GM13976 (cell line): ENCODE data around the gene TRIP12.
"Not testable (repeated sequence)": the region's sequence is repeated elsewhere in the genome, so short reads cannot be mapped to it uniquely, and the experiment has no call there.

Experiments
- DNase-seq: peaks from one replicate; pipeline ENCODE4 v3.0.0; 2012; ENCODE audit warnings: low spot score
- CTCF ChIP-seq: IDR thresholded peaks from 2 replicates; pipeline ENCODE4 v1.5.1; 2012; ENCODE audit warnings: borderline replicate concordance, mild to moderate bottlenecking; ENCODE audit not compliant: insufficient read depth; ENCODE audit errors: extremely low read depth, missing control alignments, control extremely low read depth
- in situ Hi-C: fragments of 300-500 bp; cut with MboI; formaldehyde crosslinking; loops from one replicate; pipeline ENCODE4 v1.12.0; 2022; ENCODE audit warnings: low sequenced_read_pairs, mixed read lengths, inconsistent platforms; ENCODE audit not compliant: unreplicated experiment

The TRIP12 gene

DNA sequence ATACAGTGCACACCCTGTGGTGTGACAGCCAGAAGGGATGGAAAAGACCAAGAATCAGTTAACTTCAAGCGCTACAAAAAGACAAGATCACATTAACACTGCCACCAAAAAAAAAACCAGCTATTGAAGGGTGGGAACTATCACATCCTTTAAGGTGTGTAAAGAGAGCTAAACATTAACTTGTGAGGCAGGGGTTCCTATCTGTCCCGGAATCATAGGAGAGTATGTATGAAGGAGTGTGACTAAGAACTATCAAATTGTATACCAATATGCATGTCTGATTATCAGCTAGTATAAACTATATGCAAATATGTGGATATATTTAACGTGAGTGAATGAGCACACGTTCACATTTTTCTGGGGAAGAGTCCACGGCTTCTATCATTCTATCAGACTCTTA, 119.0 kb downstream of the TRIP12 start:
- TF ChIP-seq CTCF, result no peak
- in situ Hi-C loops, result loop anchor here (25.0 kb wide), 1 partner anchor 360 kb away; no protein-coding TSS in a partner anchor
- no peak for DNase-seq

- in situ Hi-C loops, result loop anchor here (25.0 kb wide), 1 partner anchor 361 kb away; no protein-coding TSS in a partner anchor
Measured at GRCh38 chr2:229800997-229801754, 120.6 kb downstream of the TRIP12 start.

DNA sequence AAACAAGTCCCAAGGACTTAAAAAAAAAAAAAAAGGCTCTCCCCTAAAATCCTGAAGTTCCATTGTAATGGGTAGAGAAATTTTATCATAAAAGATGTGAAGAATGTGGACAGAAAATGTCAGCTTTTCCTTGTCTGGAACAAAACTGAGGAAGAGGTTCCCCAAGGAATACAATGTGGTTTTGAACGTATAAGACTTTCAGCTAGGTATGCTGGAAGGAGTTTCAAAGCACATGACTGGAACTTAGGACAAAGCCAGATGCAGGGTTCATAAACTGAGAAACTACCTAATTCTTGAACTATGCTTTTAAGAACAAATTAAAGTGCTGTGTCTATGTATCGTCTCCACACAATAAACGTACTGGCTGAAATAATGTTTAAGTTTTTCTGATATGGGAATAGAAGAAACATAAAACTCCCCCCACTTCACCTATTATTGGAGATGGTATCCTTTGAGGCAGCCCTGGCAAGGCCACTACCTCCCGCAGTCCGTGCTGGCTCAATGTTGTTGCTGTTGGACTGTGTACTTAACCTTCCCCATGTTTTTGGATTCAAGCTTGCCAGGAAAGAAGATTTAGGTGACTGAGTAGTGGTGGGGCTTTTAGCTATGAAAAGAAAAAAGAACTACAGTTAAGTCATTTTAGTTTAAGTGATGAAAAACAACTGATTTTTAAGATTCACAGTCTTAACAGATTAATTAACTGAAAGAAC, 123.2 kb downstream of the TRIP12 start:
- DNase-seq, result no peak
- in situ Hi-C loops, result no loop called here
- TF ChIP-seq CTCF, result no peak

More at GRCh38 chr2:229800997-229801754, 120.6 kb downstream of the TRIP12 start:
- DNase-seq, result peak; percentile 63
- peak; percentile 67 for TF ChIP-seq CTCF

- TF ChIP-seq CTCF, result no peak
- in situ Hi-C loops, result no loop called here
- DNase-seq, result no peak
Measured at GRCh38 chr2:229795058-229795457, 126.8 kb downstream of the TRIP12 start.

DNA sequence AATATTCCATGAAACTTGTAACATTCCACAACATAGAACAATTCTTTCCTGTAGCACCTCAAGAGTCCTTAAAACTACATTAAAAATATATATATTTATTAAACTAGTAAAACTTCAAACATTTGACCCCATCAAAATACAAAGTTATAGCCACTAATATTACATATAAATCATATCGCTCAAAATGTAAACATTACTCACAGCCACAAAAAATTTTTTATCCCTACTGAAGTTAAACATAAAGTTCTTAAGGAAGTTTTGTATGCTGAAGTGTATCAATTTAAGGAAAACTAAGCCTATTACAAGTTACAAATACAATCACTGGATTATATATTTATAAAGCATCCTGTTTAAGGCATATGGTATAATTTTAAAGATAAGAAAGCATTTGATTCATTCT, 127.2 kb downstream of the TRIP12 start:
- in situ Hi-C loops, result no loop called here
- no peak for TF ChIP-seq CTCF

GRCh38 chr2:229786289-229786688, 135.5 kb downstream of the TRIP12 start:
- DNase-seq, in situ Hi-C loops: not testable (repeated sequence)

More for the DNA sequence above, 127.2 kb downstream of the TRIP12 start:
- DNase-seq, result no peak

GRCh38 chr2:229784791-229785190, 137.0 kb downstream of the TRIP12 start:
- no peak for TF ChIP-seq CTCF
- in situ Hi-C loops, result no loop called here
- DNase-seq, result no peak
